ENCODE measurements around the gene ZNF557. TPM values are rescaled to one million over a fixed set of nuclear protein-coding genes. Genes with fewer than 3 reads are reported as not detected.

The ZNF557 gene
- polyA plus RNA-seq, 10 donors = 3.5 to 5.6 (median 5.1) TPM

GRCh38 chr19:7074705-7075282 lies 5.3 kb downstream of the ZNF557 start:
- DNase-seq = no peak

- no peak for DNase-seq
These were observed 6.6 kb downstream of the ZNF557 start for GRCh38 chr19:7076151-7076550.

GRCh38 chr19:7078008-7078407 lies 8.5 kb downstream of the ZNF557 start:
- no peak for DNase-seq

GRCh38 chr19:7083076-7083956 lies 13.8 kb downstream of the ZNF557 start:
- no peak for DNase-seq

GRCh38 chr19:7088999-7089398 lies 19.5 kb downstream of the ZNF557 start:
- no peak for DNase-seq

GRCh38 chr19:7098096-7098495 lies 28.6 kb downstream of the ZNF557 start:
- DNase-seq = no peak

GRCh38 chr19:7098701-7099596 lies 29.4 kb downstream of the ZNF557 start:
- peak; percentile 91 to 99 (median 96) for DNase-seq

GRCh38 chr19:7099597-7099921 lies 30.1 kb downstream of the ZNF557 start:
- no peak for DNase-seq

GRCh38 chr19:7101498-7102253 lies 32.2 kb downstream of the ZNF557 start:
- no peak for DNase-seq

- no peak for DNase-seq
These were observed 35.4 kb downstream of the ZNF557 start for GRCh38 chr19:7104747-7105447.

- DNase-seq = no peak
These were observed 37.5 kb downstream of the ZNF557 start for GRCh38 chr19:7106711-7107657.

- DNase-seq = no peak
These were observed 40.3 kb downstream of the ZNF557 start for GRCh38 chr19:7109678-7110289.

GRCh38 chr19:7112675-7113074 lies 43.2 kb downstream of the ZNF557 start:
- no peak for DNase-seq

- no peak for DNase-seq
These were observed 43.7 kb downstream of the ZNF557 start for GRCh38 chr19:7113233-7113632.

GRCh38 chr19:7115721-7116120 lies 46.2 kb downstream of the ZNF557 start:
- DNase-seq = no peak

GRCh38 chr19:7117248-7117647 lies 47.7 kb downstream of the ZNF557 start:
- no peak for DNase-seq

- no peak for DNase-seq
These were observed 50.1 kb downstream of the ZNF557 start for GRCh38 chr19:7119582-7119981.

GRCh38 chr19:7120499-7120898 lies 51.0 kb downstream of the ZNF557 start:
- DNase-seq = no peak

GRCh38 chr19:7122701-7123100 lies 53.2 kb downstream of the ZNF557 start:
- no peak for DNase-seq

Data from muscle of back (tissue), 11 donors.